SHP77 treated with DMSO at 0.1 percent for 48 hours (cell line): ENCODE measurements around the gene BTG3.

ENCODE experiments used
- DNase-seq: peaks from one replicate; lab custom pipeline; 2025; lab: John Stamatoyannopoulos, UW

The BTG3 gene

GRCh38 chr21:17612565-17613241 lies at the start of gene BTG3:
Gene BTG3, minus strand, starts transcription at chr21:17612901. Its CDS starts 3,757 bp downstream, at chr21:17609144.
- DNase-seq = no peak

GRCh38 chr21:17660862-17661261 lies 48.2 kb upstream of the BTG3 start:
- no peak for DNase-seq

GRCh38 chr21:17660452-17660851 lies 47.8 kb upstream of the BTG3 start:
- DNase-seq = no peak

- DNase-seq = no peak
Measured at GRCh38 chr21:17658931-17659330, 46.2 kb upstream of the BTG3 start.

- DNase-seq = no peak
Measured at GRCh38 chr21:17651526-17651925, 38.8 kb upstream of the BTG3 start.

GRCh38 chr21:17650292-17650691 lies 37.6 kb upstream of the BTG3 start:
- no peak for DNase-seq

- no peak for DNase-seq
Measured at GRCh38 chr21:17646790-17647189, 34.1 kb upstream of the BTG3 start.

GRCh38 chr21:17644186-17644585 lies 31.5 kb upstream of the BTG3 start:
- no peak for DNase-seq

GRCh38 chr21:17640821-17641220 lies 28.1 kb upstream of the BTG3 start:
- no peak for DNase-seq

GRCh38 chr21:17636711-17637110 lies 24.0 kb upstream of the BTG3 start:
- no peak for DNase-seq

- DNase-seq = no peak
Measured at GRCh38 chr21:17631195-17631594, 18.5 kb upstream of the BTG3 start.

- DNase-seq = no peak
Measured at GRCh38 chr21:17622018-17622417, 9.3 kb upstream of the BTG3 start.

GRCh38 chr21:17616831-17617230 lies 4.1 kb upstream of the BTG3 start:
- no peak for DNase-seq

- DNase-seq = no peak
Measured at GRCh38 chr21:17613242-17613676, 558 bp upstream of the BTG3 start.

GRCh38 chr21:17612023-17612564 lies 607 bp downstream of the BTG3 start:
- DNase-seq = no peak

- no peak for DNase-seq
Measured at GRCh38 chr21:17611414-17612022, 1.2 kb downstream of the BTG3 start.

GRCh38 chr21:17610911-17611310 lies 1.8 kb downstream of the BTG3 start:
- no peak for DNase-seq

GRCh38 chr21:17609681-17610080 lies 3.0 kb downstream of the BTG3 start:
- DNase-seq = no peak

GRCh38 chr21:17607684-17608083 lies 5.0 kb downstream of the BTG3 start:
- no peak for DNase-seq

- DNase-seq = no peak
Measured at GRCh38 chr21:17602874-17603273, 9.8 kb downstream of the BTG3 start.

- no peak for DNase-seq
Measured at GRCh38 chr21:17598437-17598836, 14.3 kb downstream of the BTG3 start.

GRCh38 chr21:17597680-17598079 lies 15.0 kb downstream of the BTG3 start:
- DNase-seq = no peak

- DNase-seq = no peak
Measured at GRCh38 chr21:17590430-17590829, 22.3 kb downstream of the BTG3 start.
